ENCODE results near the gene PICK1.

GRCh38 chr22:38075961-38076360, 18.8 kb downstream of the PICK1 start:
- TF ChIP-seq CTCF (IDR thresholded peaks at IDR 0.05; ENCODE audit: poor library complexity, severe bottlenecking): no peak
- no peak for TF ChIP-seq RAD21 (conservative IDR thresholded peaks at IDR 0.05)
- TF ChIP-seq EP300 (conservative IDR thresholded peaks at IDR 0.05; ENCODE audit: poor library complexity, severe bottlenecking): no peak
